Adrenal gland (tissue), 5 donors: ENCODE data around the gene CDKAL1.

Experiments used
- CTCF ChIP-seq, 6 experiments: fragments of 450-650 bp in 4 of 6; fragments of 200-600 bp in 2 of 6; sonication (generic) in 1 of 6; IDR thresholded peaks; 1 replicate in 5 of 6; 2 replicates in 1 of 6; pipeline versions ENCODE4 v1.5.1 to v1.8.0; 2016 to 2021; ENCODE audit warnings: antibody characterized with exemption in 6 of 6, mild to moderate bottlenecking in 2 of 6, moderate library complexity in 1 of 6
- POLR2A ChIP-seq, 2 donors: fragments of 450-650 bp; IDR thresholded peaks; one replicate each; pipeline ENCODE4 v1.6.1; 2017; ENCODE audit warnings: antibody characterized with exemption in 2 of 2, mild to moderate bottlenecking in 2 of 2, moderate library complexity in 1 of 2
- donor health status: DM: no; HTN: no; CAD: no.

DNA sequence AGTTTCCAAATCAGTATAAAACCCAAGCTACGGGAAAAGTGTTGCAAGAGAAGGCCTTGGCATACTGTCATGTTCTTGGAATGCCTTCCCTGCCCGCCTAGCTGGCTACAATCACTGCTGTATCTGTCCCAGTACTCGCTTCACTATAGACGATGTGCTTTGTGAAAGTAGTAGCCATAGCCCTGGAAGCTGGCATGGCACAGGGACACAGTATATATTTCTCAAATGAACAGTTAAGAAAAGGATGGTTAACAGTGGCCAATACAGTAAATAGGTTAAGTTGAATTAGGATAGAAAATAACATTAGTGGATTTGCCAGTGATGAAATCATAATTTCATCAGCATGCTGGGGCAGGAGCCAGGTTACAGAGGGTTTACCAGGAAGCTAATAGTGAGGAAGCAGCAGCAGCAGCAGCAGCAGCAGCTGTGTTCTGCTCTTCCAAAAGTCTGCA, 499.3 kb downstream of the CDKAL1 start:
- TF ChIP-seq CTCF (IDR thresholded peaks at IDR 0.05) = no peak
- no peak for TF ChIP-seq POLR2A (IDR thresholded peaks at IDR 0.05)
